ENCODE results near the gene F12.
A peak's percentile ranks its signal among the peaks of the same experiment; 100 is the strongest.
"Not testable (repeated sequence)": the region's sequence is repeated elsewhere in the genome, so short reads cannot be mapped to it uniquely, and the experiment has no call there.

The F12 gene

GRCh38 chr5:177432143-177432838 is 22.9 kb upstream of the F12 start:
- peak; percentile 80 for DNase-seq

DNA sequence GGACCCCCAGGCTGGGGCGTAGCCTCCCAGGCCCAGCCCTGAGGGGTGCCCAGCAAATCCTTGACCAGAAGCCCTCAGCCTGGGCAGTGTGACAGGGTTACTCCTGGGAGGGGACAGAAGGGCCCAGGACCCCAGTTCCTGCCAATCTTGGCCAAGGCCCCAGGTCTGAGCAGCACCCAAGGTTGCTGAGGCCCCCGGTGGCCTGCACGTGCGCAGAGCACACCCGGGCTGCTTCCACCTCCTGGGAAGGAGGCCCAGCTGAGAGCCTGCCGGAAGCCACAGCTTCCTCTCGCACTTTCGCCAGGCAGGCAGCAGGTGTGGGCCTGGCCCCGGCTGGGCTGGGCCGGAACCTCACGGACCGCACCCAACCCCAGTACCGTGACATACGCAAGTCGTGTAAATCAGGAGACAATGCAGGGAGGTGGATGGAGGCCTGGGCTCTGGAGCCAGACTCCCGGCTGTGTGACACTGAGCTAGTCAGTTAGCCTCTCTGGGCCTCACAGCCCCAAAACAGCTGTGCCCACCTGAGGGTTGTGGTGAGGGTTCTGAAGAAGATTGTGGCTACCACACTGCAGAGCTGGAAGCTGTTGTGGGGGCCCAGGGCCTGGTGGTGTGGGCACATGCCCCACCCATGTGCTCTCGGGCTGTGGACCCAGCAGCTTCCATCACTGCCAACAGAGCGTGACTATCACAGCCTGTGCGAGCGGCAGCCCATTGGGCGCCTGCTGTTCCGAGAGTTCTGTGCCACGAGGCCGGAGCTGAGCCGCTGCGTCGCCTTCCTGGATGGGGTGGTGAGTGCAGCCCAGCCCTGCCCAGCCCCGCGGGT is 22.2 kb upstream of the F12 start:
- peak; percentile 87 for DNase-seq

DNA sequence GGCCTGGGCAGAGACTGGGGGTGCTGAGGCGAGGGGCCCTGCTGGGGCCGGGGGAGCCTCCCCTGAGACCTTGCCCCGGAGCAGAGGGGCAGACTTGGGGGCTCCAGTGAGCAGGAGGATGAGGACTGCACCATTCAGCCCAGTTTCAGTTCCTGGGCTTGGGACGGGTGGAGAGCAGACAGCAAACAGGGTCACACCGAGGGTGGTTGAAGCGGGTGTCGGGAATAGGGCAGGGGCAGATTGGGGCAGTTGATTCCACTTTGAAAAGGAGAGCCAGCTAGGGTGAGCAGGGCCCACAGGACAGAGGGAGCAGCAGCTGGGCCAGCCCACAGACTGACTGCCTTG is 21.6 kb upstream of the F12 start:
- DNase-seq, result peak; percentile 40

GRCh38 chr5:177430140-177430951 is 21.0 kb upstream of the F12 start:
- DNase-seq, result peak; percentile 28

GRCh38 chr5:177429248-177430040 is 20.1 kb upstream of the F12 start:
- DNase-seq, result peak; percentile 93

DNA sequence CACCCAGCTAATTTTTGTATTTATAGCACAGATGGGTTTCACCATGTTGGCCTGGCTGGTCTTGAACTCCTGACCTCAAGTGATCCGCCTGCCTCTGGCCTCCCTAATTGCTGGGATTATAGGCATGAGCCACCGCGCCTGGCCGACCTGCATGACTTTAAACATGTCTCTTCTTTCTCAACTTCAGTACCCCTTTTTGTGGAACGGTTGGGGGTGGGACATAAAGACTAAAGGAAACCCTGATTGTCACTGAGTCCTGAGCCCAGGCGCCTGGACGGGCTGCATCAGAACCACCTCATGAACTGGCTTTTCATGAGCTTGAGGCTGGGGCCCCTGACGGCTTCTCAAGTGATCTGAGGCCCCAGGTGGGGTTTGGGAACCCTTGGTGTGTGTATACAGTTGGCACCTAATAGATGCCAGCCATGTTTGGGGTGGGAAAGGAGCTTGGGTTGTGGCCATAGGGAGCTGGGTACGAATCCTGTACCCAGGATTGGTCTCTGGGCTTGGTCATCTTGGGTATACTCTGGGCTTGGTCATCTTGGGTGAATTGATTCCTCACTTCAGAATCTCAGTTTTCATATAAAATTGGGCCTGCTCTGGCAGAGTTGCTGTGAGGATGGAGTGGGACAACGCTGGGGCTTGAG is 19.3 kb upstream of the F12 start:
- DNase-seq, result peak; percentile 44

- peak; percentile 67 for DNase-seq
These were observed 18.7 kb upstream of the F12 start for GRCh38 chr5:177427919-177428573.

DNA sequence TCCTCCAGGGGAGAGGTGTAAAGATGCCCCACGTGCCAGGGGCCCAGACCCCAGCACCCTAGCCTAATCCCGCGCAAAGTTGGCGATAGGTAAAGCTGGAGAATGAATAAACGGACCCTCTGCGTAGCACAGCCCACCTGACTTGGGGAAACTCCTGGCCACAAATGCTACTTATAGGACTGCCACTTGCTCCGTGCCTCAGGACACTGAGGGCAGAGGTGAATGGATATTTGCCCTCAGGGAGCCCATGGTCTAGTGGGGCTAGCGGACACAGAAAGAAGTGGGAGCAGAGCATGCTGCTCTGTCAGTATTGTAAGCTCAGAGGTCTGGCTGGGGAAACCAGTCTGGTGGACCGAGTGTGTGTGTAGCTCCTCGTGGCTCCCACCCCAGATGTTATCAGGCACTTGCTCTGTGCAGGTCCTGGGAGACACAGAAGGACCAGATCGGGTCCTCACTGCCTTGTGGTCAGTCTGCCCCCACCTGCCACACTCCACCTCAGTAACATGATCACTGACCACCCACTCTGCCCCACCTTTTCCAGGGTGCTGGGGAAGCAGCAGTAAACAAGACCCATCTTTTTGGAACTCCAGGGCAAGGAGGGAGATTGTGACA is 18.0 kb upstream of the F12 start:
- DNase-seq, result peak; percentile 47

GRCh38 chr5:177426566-177427210 is 17.3 kb upstream of the F12 start, which contains the start of gene GRK6:
Gene GRK6, plus strand, starts transcription at chr5:177426676. Its CDS starts 170 bp downstream, at chr5:177426846.
- DNase-seq, result peak; percentile 76

DNA sequence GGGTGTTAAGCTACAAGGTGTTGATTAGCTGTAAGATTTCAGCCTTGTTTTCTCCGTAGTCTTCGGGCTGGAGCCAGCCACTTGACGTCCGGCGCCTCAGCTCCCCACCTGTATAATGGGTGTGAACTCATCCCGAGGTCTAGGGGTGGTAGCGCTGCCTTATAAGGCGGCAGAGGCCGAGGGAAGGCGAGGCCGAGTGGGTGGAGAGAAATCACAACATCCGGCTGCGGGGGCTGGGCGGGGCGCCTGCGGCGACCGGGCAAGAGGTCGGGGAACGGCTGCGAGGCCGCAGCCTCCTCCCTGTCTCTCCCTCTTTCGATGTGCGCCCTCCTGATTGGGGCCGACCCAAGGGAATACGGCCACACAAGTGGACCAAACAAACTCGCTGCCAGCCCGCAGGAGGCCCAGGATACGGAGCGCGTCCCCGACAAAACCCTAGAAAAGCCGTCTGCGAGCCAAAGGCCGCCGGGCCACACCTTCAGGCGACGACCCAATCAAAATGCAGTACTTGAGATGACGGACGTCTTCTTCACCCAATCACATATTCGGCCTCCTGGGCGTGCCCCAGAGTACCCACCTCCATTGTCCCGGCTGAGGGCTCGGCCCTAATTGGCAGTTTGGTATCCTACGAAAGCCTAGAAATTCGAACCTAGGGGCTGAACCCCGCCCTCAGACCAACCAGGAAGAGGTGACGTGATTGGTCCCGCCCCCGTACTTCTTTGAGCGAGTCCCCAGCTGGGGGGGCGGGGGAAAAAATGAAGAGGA is 16.6 kb upstream of the F12 start:
- peak; percentile 100 for DNase-seq

DNA sequence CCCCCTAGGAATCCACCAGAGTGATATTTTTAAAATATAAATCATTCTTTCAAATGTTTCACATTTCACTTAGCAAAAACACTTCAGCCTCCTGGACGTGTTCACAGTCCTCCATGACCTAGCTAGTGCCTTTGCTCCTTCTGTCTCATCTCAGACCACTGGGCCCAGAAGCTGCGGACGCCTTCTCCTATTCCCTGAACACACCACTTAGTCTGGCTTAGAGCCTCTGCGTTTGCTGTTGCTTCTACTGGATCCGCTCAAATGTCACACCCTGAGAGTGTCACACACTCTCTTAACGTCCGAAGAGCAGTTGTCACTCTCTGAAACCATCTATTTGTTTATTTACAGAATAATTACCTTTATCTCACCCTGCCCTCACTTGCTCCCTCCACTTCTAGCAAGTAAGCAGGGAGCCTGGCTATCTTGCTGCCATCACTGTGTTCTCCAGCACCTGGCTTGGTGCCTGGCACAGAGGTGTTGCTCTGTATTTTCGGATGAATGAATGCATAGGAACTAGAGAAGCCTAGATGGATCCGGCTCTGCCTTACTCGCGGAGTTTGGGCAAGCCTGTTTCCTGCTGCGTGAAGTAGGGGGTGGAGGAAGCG is 15.9 kb upstream of the F12 start:
- DNase-seq, result no peak

DNA sequence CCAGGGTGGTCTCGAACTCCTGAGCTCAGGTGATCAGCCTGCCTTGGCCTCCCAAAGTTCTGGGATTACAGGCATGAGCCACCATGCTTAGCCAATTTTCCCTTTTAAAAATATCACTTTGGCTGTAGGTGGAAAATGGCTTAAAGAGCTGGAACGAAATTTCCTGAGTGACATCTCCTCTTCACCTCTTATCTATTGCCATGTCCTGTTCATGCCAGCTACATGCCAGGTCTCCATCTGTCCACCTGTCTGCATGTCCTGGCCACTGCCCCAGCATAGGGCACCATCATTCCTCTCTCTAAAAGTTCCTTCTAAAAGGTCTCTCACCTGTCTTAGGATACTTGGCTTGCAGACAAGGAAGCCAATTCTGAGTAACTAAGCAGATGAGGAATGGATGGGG is 14.3 kb upstream of the F12 start:
- DNase-seq, result no peak

GRCh38 chr5:177421062-177421798 is 11.9 kb upstream of the F12 start:
- no peak for DNase-seq

DNA sequence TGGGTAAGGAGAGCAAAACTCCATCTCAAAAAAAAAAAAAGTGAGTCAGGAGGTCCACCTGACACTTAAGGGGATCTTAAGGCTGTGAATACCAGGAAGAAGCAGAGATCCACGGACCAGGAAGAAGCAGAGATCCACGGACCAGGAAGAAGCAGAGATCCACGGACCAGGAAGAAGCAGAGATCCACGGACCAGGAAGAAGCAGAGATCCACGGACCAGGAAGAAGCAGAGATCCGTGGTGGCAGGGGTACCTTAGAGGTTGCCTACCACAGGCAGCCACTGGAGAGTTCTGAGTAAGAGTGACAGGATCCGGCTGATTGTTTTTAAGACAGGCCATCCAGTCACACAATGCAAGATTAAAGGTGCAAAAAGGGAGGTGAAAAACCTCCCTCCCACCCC is 11.1 kb upstream of the F12 start:
- not testable (repeated sequence) for DNase-seq

DNA sequence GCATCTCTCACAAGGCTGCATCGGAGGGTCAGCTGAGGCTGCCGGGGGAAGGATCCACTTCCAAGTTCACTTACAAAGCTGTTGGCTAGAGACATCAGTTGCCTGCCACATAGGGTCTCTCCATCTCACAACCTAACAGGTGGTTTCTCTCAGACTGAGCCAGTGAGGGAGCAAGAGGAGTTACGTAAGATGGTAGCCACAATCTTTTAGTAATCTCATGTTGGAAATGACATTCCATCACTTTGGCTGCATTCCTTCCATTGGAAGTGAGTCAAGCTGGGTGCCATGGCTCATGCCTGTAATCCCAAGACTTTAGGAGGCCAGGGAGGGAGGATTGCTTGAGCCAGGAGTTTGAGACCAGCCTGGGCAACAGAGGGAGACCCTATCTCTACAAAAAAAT is 9.7 kb upstream of the F12 start:
- DNase-seq, result no peak

- not testable (repeated sequence) for DNase-seq
These were observed 7.7 kb upstream of the F12 start for GRCh38 chr5:177417081-177417480.

GRCh38 chr5:177414481-177414880 is 5.1 kb upstream of the F12 start:
- no peak for DNase-seq

GRCh38 chr5:177412603-177413233 is 3.4 kb upstream of the F12 start:
- peak; percentile 40 for DNase-seq
